Nephron (organoid): Measurements from ENCODE around the gene SLC10A4.

Experiments used
- H3K27ac Mint-ChIP-seq, 3 experiments: 2 replicates each; pipeline ENCODE4 v1.8.0; 2020; ENCODE audit warnings: mixed read lengths in 3 of 3, mild to moderate bottlenecking in 2 of 3, moderate library complexity in 1 of 3
- H3K27me3 Mint-ChIP-seq: 2 replicates; pipeline ENCODE4 v1.8.0; 2021; ENCODE audit warnings: low read depth, mild to moderate bottlenecking, moderate library complexity, mixed read lengths
- H3K36me3 Mint-ChIP-seq: 2 replicates; pipeline ENCODE4 v1.8.0; 2020; ENCODE audit warnings: low read depth, mixed read lengths
- H3K4me1 Mint-ChIP-seq: 2 replicates; pipeline ENCODE4 v1.8.0; 2020; ENCODE audit warnings: mixed read lengths
- H3K4me3 Mint-ChIP-seq, 3 experiments: 2 replicates each; pipeline ENCODE4 v1.8.0; 2020; ENCODE audit warnings: mild to moderate bottlenecking in 3 of 3, mixed read lengths in 3 of 3, moderate library complexity in 2 of 3
- H3K9me3 Mint-ChIP-seq: 2 replicates; pipeline ENCODE4 v1.8.0; 2020; ENCODE audit warnings: mixed read lengths
- TF ChIP-seq, protein P1 (sequence below), 3 experiments: fragments of 200-600 bp; sonication (generic); IDR thresholded peaks; one replicate each; pipeline ENCODE4 v1.5.0; 2021; ENCODE audit warnings: antibody characterized with exemption in 3 of 3; ENCODE audit not compliant: unreplicated experiment in 3 of 3

The SLC10A4 gene

DNA sequence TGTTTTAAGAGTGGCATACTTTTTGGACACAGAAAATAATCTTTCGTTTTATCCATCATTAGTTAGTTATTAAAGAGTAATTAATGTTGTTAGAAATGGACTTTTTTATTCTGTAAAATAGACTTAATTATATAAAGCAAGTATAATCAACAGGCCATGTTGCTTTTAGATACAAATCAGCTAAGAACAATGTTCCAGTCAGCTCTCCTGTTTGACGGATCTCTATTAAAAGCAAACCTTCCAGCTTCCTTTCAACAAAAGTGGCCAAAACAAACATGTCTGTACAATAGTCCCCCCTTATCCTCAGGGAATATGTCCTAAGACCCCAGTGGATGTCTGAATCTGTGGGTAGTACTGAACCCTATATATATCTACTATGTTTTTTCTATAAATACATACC is 4.9 kb upstream of the SLC10A4 start:
- H3K36me3 Mint-ChIP-seq, result no peaks in the 10 kb centered on the region
- H3K4me1 Mint-ChIP-seq, result no peaks in the 10 kb centered on the region
- H3K27ac Mint-ChIP-seq, result peak overlapping the region in 1 of 3 experiments; percentile 22
- H3K27me3 Mint-ChIP-seq, result peaks cover 32% of the 10 kb centered on the region
- TF ChIP-seq, protein P1, sequence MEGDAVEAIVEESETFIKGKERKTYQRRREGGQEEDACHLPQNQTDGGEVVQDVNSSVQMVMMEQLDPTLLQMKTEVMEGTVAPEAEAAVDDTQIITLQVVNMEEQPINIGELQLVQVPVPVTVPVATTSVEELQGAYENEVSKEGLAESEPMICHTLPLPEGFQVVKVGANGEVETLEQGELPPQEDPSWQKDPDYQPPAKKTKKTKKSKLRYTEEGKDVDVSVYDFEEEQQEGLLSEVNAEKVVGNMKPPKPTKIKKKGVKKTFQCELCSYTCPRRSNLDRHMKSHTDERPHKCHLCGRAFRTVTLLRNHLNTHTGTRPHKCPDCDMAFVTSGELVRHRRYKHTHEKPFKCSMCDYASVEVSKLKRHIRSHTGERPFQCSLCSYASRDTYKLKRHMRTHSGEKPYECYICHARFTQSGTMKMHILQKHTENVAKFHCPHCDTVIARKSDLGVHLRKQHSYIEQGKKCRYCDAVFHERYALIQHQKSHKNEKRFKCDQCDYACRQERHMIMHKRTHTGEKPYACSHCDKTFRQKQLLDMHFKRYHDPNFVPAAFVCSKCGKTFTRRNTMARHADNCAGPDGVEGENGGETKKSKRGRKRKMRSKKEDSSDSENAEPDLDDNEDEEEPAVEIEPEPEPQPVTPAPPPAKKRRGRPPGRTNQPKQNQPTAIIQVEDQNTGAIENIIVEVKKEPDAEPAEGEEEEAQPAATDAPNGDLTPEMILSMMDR (IDR thresholded peaks at IDR 0.05; ENCODE audit: unreplicated experiment in 3 of 3), result no peak
- no peaks in the 10 kb centered on the region for H3K9me3 Mint-ChIP-seq
- H3K4me3 Mint-ChIP-seq, result no peak overlapping the region

DNA sequence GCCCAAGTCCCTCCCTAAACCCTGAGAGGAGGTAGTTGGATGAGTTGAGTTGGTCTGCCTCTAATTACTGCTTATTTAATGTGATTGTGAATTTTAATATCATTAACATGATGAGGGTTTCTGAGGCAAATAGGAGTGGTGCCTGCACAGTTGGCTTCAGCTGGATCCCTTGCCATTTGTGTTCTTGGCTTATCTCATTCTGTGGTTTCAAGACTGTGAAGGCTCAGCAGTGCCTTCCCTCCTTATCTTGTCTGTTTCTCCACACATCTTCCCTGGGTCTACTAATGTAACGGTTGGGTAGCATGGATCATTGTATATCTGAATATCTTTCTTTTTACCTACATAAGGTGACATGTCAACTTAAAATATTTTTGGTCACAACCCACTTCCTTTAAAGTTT is 1.6 kb upstream of the SLC10A4 start:
- Mint-ChIP-seq H3K36me3 (no peaks in the 10 kb centered on the region), H3K27ac (no peak overlapping the region), H3K9me3 (peaks cover 4% of the 10 kb centered on the region), H3K4me3 (no peak overlapping the region), H3K27me3 (peaks cover 59% of the 10 kb centered on the region), H3K4me1 (no peaks in the 10 kb centered on the region)
- TF ChIP-seq, protein P1 (IDR thresholded peaks at IDR 0.05; ENCODE audit: unreplicated experiment in 3 of 3), result no peak

DNA sequence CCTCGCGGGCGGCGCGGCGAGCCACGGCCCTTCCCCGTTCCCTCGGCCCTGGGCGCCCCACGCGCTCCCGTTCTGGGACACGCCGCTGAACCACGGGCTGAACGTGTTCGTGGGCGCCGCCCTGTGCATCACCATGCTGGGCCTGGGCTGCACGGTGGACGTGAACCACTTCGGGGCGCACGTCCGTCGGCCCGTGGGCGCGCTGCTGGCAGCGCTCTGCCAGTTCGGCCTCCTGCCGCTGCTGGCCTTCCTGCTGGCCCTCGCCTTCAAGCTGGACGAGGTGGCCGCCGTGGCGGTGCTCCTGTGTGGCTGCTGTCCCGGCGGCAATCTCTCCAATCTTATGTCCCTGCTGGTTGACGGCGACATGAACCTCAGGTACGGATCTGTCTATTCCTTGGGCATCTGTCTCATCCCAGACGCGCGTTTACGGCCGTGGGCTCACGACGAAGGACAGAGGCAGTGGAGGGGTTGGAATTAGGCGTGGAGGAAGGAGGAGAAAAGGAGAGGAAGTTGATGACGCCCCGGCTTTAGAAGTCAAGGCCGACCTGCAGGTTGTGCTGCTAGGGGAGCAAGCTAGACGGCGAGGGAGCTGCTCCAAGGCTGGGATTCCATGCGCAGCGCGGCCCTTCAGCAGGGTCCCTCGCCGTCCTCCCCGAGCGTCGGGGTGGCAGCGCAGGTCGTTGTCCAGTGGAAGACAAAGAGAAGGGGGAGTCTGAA is 792 bp downstream of the SLC10A4 start:
- Mint-ChIP-seq H3K36me3 (peaks cover 5% of the 10 kb centered on the region), H3K4me3 (peak overlapping the region; percentile 64 to 79 (median 72)), H3K27ac (no peak overlapping the region), H3K4me1 (no peaks in the 10 kb centered on the region), H3K9me3 (peaks cover 6% of the 10 kb centered on the region), H3K27me3 (peaks cover 79% of the 10 kb centered on the region)
- TF ChIP-seq, protein P1 (IDR thresholded peaks at IDR 0.05; ENCODE audit: unreplicated experiment in 3 of 3), result no peak

DNA sequence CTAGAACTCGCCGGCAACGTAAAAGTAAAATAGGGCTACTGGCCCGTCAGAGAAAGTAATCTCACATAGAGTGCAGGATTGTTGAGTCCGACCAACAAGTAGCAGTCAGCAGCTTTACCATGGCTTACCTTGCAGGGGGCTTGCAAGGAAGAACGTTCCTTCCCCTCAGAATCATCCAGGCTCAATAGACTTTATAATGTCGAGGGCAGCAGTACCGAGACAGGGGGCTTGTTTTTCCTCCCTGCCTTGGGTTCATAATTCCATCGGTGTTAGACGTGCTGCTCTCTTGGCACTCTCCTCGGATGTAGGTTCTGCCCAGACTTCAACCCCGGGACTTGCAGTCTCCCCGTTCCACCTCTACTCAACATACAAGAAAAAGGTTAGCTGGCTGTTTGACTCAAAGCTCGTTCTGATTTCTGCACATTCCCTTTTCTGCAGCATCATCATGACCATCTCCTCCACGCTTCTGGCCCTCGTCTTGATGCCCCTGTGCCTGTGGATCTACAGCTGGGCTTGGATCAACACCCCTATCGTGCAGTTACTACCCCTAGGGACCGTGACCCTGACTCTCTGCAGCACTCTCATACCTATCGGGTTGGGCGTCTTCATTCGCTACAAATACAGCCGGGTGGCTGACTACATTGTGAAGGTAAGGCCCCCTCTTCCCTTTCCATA is 1.5 kb downstream of the SLC10A4 start:
- no peaks in the 10 kb centered on the region for H3K4me1 Mint-ChIP-seq
- peaks cover 86% of the 10 kb centered on the region for H3K27me3 Mint-ChIP-seq
- peaks cover 5% of the 10 kb centered on the region for H3K36me3 Mint-ChIP-seq
- peaks cover 6% of the 10 kb centered on the region for H3K9me3 Mint-ChIP-seq
- TF ChIP-seq, protein P1 (IDR thresholded peaks at IDR 0.05; ENCODE audit: unreplicated experiment in 3 of 3), result no peak
- peak overlapping the region; percentile 64 to 79 (median 72) for H3K4me3 Mint-ChIP-seq
- H3K27ac Mint-ChIP-seq, result no peak overlapping the region

DNA sequence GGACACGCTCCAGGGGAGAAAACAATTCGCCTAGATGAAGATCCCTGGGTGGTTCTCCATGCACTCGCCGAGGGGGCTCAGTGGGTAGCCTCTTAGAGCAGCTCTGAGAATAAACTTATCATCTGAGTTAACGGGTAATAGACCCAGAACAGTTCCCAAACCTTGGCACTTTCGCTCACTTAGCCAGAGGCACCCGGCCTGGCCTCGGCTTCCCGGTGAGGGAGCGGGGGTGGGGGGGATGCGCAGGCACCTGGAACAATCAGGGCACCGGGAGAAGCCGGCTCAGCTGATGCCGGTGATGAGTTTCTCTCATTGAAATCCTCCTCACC is 6.5 kb downstream of the SLC10A4 start:
- peaks cover 82% of the 10 kb centered on the region for H3K27me3 Mint-ChIP-seq
- peak overlapping the region; percentile 53 to 69 (median 67) for H3K4me3 Mint-ChIP-seq
- no peaks in the 10 kb centered on the region for H3K4me1 Mint-ChIP-seq
- no peak overlapping the region for H3K27ac Mint-ChIP-seq
- H3K9me3 Mint-ChIP-seq, result peaks cover 6% of the 10 kb centered on the region
- TF ChIP-seq, protein P1 (IDR thresholded peaks at IDR 0.05; ENCODE audit: unreplicated experiment in 3 of 3), result no peak
- H3K36me3 Mint-ChIP-seq, result peaks cover 5% of the 10 kb centered on the region
